Measurements from ENCODE around the gene METTL13.

GRCh38 chr1:171845998-171846397 is 64.5 kb downstream of the METTL13 start:
- TF ChIP-seq EZH2 (IDR thresholded peaks at IDR 0.05): no peak
- TF ChIP-seq CTCF (IDR thresholded peaks at IDR 0.05): no peak
- TF ChIP-seq EZH2phosphoT487 (IDR thresholded peaks at IDR 0.05): no peak

Data from neural progenitor cell (in vitro differentiated cells).